Measurements from ENCODE around the gene RSPRY1.

The RSPRY1 gene

DNA sequence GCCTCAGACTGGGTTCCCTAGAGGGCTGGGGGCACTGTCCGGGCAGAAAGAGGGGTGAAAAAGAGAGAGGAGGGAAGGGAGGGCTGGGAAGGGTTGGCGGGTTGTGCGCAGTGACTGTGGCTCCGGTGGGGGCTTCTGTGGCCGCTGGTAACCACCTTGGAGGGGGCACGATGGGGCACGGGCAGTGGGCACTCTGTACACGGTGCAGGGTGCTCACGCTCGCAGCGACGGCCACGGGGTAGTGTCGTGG lies 97.8 kb downstream of the RSPRY1 start:
- no peak overlapping the region for H3K9ac ChIP-seq (ENCODE audit: low read length)
- peaks cover 14 to 29% of the 10 kb centered on the region in 2 donors for H3K27me3 ChIP-seq (ENCODE audit: control insufficient read depth in 1 of 2, insufficient read depth in 2 of 2, low read length in 2 of 2)
- H3K27ac ChIP-seq (ENCODE audit: low read depth, low read length), result no peak overlapping the region
- H3K36me3 ChIP-seq (ENCODE audit: insufficient read depth, low read length), result no peaks in the 10 kb centered on the region
- H3K4me1 ChIP-seq (ENCODE audit: insufficient read depth, low read length), result peaks cover 3% of the 10 kb centered on the region
- H3K4me3 ChIP-seq (ENCODE audit: low read depth in 1 of 2, low read length in 2 of 2), result peak overlapping the region in 1 of 2 donors; percentile 25
- H3K9me3 ChIP-seq (ENCODE audit: low read length), result no peaks in the 10 kb centered on the region

DNA sequence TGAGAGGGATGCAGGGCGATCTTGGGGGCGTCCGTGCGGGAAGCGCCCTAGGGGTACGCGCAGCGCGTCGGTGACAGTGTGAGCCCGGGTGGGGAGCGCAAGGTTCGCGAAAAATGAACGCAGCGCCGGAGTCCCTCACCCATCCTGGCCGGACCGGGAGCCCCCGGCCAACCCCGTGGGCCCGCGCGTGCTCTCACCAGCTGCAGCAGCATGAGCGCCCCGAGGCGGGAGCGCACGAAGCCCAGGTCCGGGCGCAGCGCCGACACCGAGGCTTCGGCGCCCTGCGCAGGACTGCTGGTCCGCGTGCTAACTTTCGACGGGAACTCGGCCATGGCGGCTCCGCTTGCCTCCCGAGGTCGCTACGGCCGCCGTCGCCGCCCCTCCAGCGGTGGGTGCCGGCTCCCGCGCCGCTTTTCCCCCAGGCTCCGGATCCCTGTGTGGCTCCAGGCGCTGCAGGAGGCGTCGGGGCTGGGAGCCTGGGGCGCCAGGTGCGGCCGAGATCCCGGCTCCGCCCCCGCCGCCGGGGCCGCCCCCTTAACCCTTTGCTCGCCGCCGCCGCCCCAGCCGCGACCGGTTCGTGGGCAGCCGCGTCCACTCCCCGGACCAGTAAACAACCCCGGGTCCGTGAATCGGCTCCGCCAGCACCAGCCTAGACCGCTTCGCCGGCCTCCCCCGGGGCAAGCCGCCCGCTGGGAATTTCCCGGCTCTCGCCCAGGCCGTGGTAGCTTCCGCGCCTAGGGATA lies 98.3 kb downstream of the RSPRY1 start, which contains the start of gene PLLP:
Gene PLLP, minus strand, starts transcription at position 464 of the 743 bp plus-strand sequence. Its CDS starts 132 bp downstream, at position 332.
- Histone ChIP-seq H3K36me3 (ENCODE audit: insufficient read depth, low read length) (no peaks in the 10 kb centered on the region), H3K9ac (ENCODE audit: low read length) (no peak within 1 kb of the TSS), H3K27ac (ENCODE audit: low read depth, low read length) (no peak within 1 kb of the TSS), H3K27me3 (ENCODE audit: control insufficient read depth in 1 of 2, insufficient read depth in 2 of 2, low read length in 2 of 2) (peaks cover 14 to 29% of the 10 kb centered on the region in 2 donors), H3K4me1 (ENCODE audit: insufficient read depth, low read length) (peaks cover 3% of the 10 kb centered on the region), H3K4me3 (ENCODE audit: low read depth in 1 of 2, low read length in 2 of 2) (peak within 1 kb of the TSS; percentile 25 to 41), H3K9me3 (ENCODE audit: low read length) (no peaks in the 10 kb centered on the region)

DNA sequence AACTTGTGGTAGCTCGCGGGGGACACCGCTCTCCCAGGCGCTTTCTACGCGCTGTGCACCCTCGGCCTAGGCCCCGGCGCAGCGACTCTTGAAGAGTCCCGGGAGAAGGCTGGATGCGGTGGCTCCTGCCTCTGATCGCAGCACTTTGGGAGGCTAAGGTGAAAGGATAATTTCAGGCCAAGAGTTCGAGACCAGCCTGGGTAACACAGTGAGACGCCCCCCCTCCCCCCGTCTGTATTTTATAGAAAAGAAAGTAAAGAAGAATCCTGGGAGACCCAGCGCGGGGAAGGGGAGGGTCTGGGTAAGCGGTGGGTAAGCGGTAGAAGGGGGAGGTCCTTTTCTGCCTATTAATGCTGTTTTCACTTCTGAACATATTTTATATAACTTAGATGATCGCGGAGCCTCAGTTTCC lies 98.8 kb downstream of the RSPRY1 start:
- Histone ChIP-seq H3K9ac (ENCODE audit: low read length) (no peak overlapping the region), H3K9me3 (ENCODE audit: low read length) (no peaks in the 10 kb centered on the region), H3K36me3 (ENCODE audit: insufficient read depth, low read length) (no peaks in the 10 kb centered on the region), H3K4me3 (ENCODE audit: low read depth in 1 of 2, low read length in 2 of 2) (peak overlapping the region; percentile 25 to 41), H3K27ac (ENCODE audit: low read depth, low read length) (no peak overlapping the region), H3K27me3 (ENCODE audit: control insufficient read depth in 1 of 2, insufficient read depth in 2 of 2, low read length in 2 of 2) (peaks cover 14 to 29% of the 10 kb centered on the region in 2 donors), H3K4me1 (ENCODE audit: insufficient read depth, low read length) (peaks cover 3% of the 10 kb centered on the region)

- no peak overlapping the region for H3K4me3 ChIP-seq (ENCODE audit: low read depth in 1 of 2, low read length in 2 of 2)
Measured at GRCh38 chr16:57285379-57285778, 99.2 kb downstream of the RSPRY1 start.

GRCh38 chr16:57289391-57290257 lies 103.5 kb downstream of the RSPRY1 start:
- Histone ChIP-seq H3K4me1 (ENCODE audit: insufficient read depth, low read length) (peaks cover 3% of the 10 kb centered on the region), H3K9ac (ENCODE audit: low read length) (no peak overlapping the region), H3K27me3 (ENCODE audit: control insufficient read depth in 1 of 2, insufficient read depth in 2 of 2, low read length in 2 of 2) (peaks cover 0 to 9% of the 10 kb centered on the region in 2 donors), H3K9me3 (ENCODE audit: low read length) (no peaks in the 10 kb centered on the region), H3K27ac (ENCODE audit: low read depth, low read length) (no peak overlapping the region), H3K36me3 (ENCODE audit: insufficient read depth, low read length) (no peaks in the 10 kb centered on the region), H3K4me3 (ENCODE audit: low read depth in 1 of 2, low read length in 2 of 2) (no peak overlapping the region)

More at GRCh38 chr16:57285379-57285778, 99.2 kb downstream of the RSPRY1 start:
- Histone ChIP-seq H3K9me3 (ENCODE audit: low read length) (no peaks in the 10 kb centered on the region), H3K9ac (ENCODE audit: low read length) (no peak overlapping the region), H3K27me3 (ENCODE audit: control insufficient read depth in 1 of 2, insufficient read depth in 2 of 2, low read length in 2 of 2) (peaks cover 14 to 29% of the 10 kb centered on the region in 2 donors), H3K36me3 (ENCODE audit: insufficient read depth, low read length) (no peaks in the 10 kb centered on the region), H3K4me1 (ENCODE audit: insufficient read depth, low read length) (peaks cover 3% of the 10 kb centered on the region), H3K27ac (ENCODE audit: low read depth, low read length) (no peak overlapping the region)
